OCI-LY7 (cell line): Measurements from ENCODE around the gene PITPNB. TPM values are rescaled to one million over a fixed set of nuclear protein-coding genes. Genes with fewer than 3 reads are reported as not detected.

Experiments used
- BruUV-seq: library from RNA; stranded (reverse); fragments of 400-500 nt; replicated peaks from 2 replicates; lab custom pipeline; 2021; lab: Mats Ljungman, UMichigan
- CTCF ChIA-PET: fragments of 300-600 bp; sonication (Branson Sonifier 250); formaldehyde crosslinking; loops from one replicate; lab custom pipeline; 2022; ENCODE audit warnings: antibody characterized with exemption; ENCODE audit not compliant: unreplicated experiment; lab: Charles Lee
- POLR2A ChIA-PET: fragments of 300-600 bp; sonication (Branson Sonifier 250); formaldehyde crosslinking; loops from one replicate; lab custom pipeline; 2022; ENCODE audit warnings: antibody characterized with exemption; lab: Charles Lee
- DNase-seq: peaks from one replicate; pipeline ENCODE4 v3.0.0-alpha.2; 2015; ENCODE audit warnings: low spot score
- H2AFZ ChIP-seq: fragments of 200-600 bp; sonication (generic), shearing (Covaris generic); 2 replicates; pipeline ENCODE4 v1.6.1; 2014; ENCODE audit warnings: mild to moderate bottlenecking, antibody characterized with exemption, low read length, moderate library complexity
- H3K27ac ChIP-seq: fragments of 200-600 bp; sonication (generic); 2 replicates; pipeline ENCODE4 v1.5.1; 2014; ENCODE audit warnings: mixed run types, low read depth, mild to moderate bottlenecking, moderate library complexity, low read length, inconsistent platforms; ENCODE audit not compliant: poor library complexity, severe bottlenecking
- H3K36me3 ChIP-seq: fragments of 200-600 bp; sonication (generic); 2 replicates; pipeline ENCODE4 v1.6.1; 2014; ENCODE audit warnings: mild to moderate bottlenecking, antibody characterized with exemption, low read length, moderate library complexity, mixed read lengths; ENCODE audit not compliant: insufficient read depth
- H3K4me1 ChIP-seq: fragments of 200-600 bp; sonication (generic); 2 replicates; pipeline ENCODE4 v1.5.1; 2014; ENCODE audit warnings: mild to moderate bottlenecking, low read length; ENCODE audit not compliant: insufficient read depth, poor library complexity, severe bottlenecking
- H3K4me2 ChIP-seq: fragments of 200-600 bp; sonication (generic); 2 replicates; pipeline ENCODE4 v1.6.1; 2014; ENCODE audit warnings: mild to moderate bottlenecking, low read length
- H3K4me3 ChIP-seq: fragments of 200-600 bp; sonication (generic); 2 replicates; pipeline ENCODE4 v1.5.1; 2014; ENCODE audit warnings: mild to moderate bottlenecking, low read depth, low read length; ENCODE audit not compliant: poor library complexity, severe bottlenecking
- H3K79me2 ChIP-seq: fragments of 200-600 bp; sonication (generic); 2 replicates; pipeline ENCODE4 v1.6.1; 2016; ENCODE audit warnings: low read depth, mild to moderate bottlenecking, low read length, moderate library complexity, mixed read lengths; ENCODE audit not compliant: insufficient read depth
- H3K9me2 ChIP-seq: fragments of 200-600 bp; sonication (generic); 2 replicates; pipeline ENCODE4 v1.6.1; 2016; ENCODE audit warnings: mild to moderate bottlenecking, low read length, mixed read lengths; ENCODE audit not compliant: insufficient read depth
- H3K9me3 ChIP-seq: fragments of 200-600 bp; sonication (generic); 2 replicates; pipeline ENCODE4 v1.6.1; 2014; ENCODE audit warnings: mild to moderate bottlenecking, mixed run types, low read length, mixed read lengths
- H4K20me1 ChIP-seq: fragments of 200-600 bp; sonication (generic); 2 replicates; pipeline ENCODE4 v1.6.1; 2014; ENCODE audit warnings: mild to moderate bottlenecking, antibody characterized with exemption, low read length, moderate library complexity, mixed read lengths; ENCODE audit not compliant: insufficient read depth
- CTCF ChIP-seq: fragments of 200-600 bp; sonication (generic); conservative IDR thresholded peaks from 2 replicates; pipeline ENCODE4 v1.5.1; 2014; ENCODE audit warnings: mild to moderate bottlenecking, antibody characterized with exemption, low read length, moderate library complexity, mixed read lengths
- EZH2phosphoT487 ChIP-seq: fragments of 200-600 bp; sonication (generic); IDR thresholded peaks from 2 replicates; pipeline ENCODE4 v1.6.1; 2018; ENCODE audit warnings: low read depth, borderline replicate concordance, mild to moderate bottlenecking, mixed run types, antibody characterized with exemption, low read length, moderate library complexity, mixed read lengths
- intact Hi-C: fragments of 100-400 bp; cut with micrococcal nuclease; formaldehyde crosslinking; loops from one replicate; pipeline ENCODE4 v1.10.0; 2022; ENCODE audit not compliant: unreplicated experiment
- total RNA-seq, 2 experiments: library from RNA; depleted of rRNA in 1 of 2; stranded (reverse); fragments of >200 nt in 1 of 2; shearing (Covaris generic) in 1 of 2; gene quantifications; 2 replicates each; pipeline ENCODE4 v1.2.3, GENCODE V29; 2014 to 2022

PITPNB gene
- total RNA-seq, 2 experiments from 2014 or later = 21.8 to 97.4 TPM

GRCh38 chr22:27895600-27895999, 23.5 kb downstream of the PITPNB start:
- H3K79me2 ChIP-seq = peaks cover 11% of the 10 kb centered on the region
- H3K4me2 ChIP-seq = no peak overlapping the region
- no peaks in the 10 kb centered on the region for H3K9me2 ChIP-seq
- no peaks in the 10 kb centered on the region for H4K20me1 ChIP-seq
- intact Hi-C loops = no loop called here
- H3K9me3 ChIP-seq = no peaks in the 10 kb centered on the region
- BruUV-seq = no TSS peak
- ChIA-PET CTCF (no interaction called here), POLR2A (no interaction called here)
- no peak overlapping the region for H2AFZ ChIP-seq
- H3K27ac ChIP-seq = no peak overlapping the region
- H3K4me1 ChIP-seq = no peaks in the 10 kb centered on the region
- TF ChIP-seq EZH2phosphoT487 (no peak), CTCF (no peak)
- H3K4me3 ChIP-seq = no peak overlapping the region
- peaks cover 97% of the 10 kb centered on the region for H3K36me3 ChIP-seq
- no peak for DNase-seq

GRCh38 chr22:27892811-27893210, 26.2 kb downstream of the PITPNB start:
- no peak overlapping the region for H3K4me3 ChIP-seq
- no TSS peak for BruUV-seq
- H2AFZ ChIP-seq = no peak overlapping the region
- H3K4me2 ChIP-seq = no peak overlapping the region
- H3K4me1 ChIP-seq = no peaks in the 10 kb centered on the region
- DNase-seq = no peak
- H3K36me3 ChIP-seq = peaks cover 96% of the 10 kb centered on the region
- no peak overlapping the region for H3K27ac ChIP-seq
- no peak for TF ChIP-seq EZH2phosphoT487
- no peak for TF ChIP-seq CTCF
- ChIA-PET CTCF (interaction anchor here (1.0 kb wide), 1 partner anchor 98 kb away, joined by 4 read pairs; no protein-coding TSS in a partner anchor), POLR2A (interaction anchor here (1.3 kb wide), 1 partner anchor 34 kb away, joined by 3 read pairs; no protein-coding TSS in a partner anchor)
- H3K79me2 ChIP-seq = no peaks in the 10 kb centered on the region
- H3K9me2 ChIP-seq = no peaks in the 10 kb centered on the region
- no peaks in the 10 kb centered on the region for H4K20me1 ChIP-seq
- intact Hi-C loops = no loop called here
- no peaks in the 10 kb centered on the region for H3K9me3 ChIP-seq

- TF ChIP-seq CTCF (0 out of 2 replicates have a peak, but pooled peaks have one; percentile 18), EZH2phosphoT487 (no peak)
- DNase-seq = no peak
- H3K27ac ChIP-seq = no peak overlapping the region
- ChIA-PET POLR2A (interaction anchor here (0.7 kb wide), 1 partner anchor 34 kb away, joined by 3 read pairs; no protein-coding TSS in a partner anchor), CTCF (no interaction called here)
- H3K36me3 ChIP-seq = peaks cover 97% of the 10 kb centered on the region
- no peaks in the 10 kb centered on the region for H3K4me1 ChIP-seq
- H2AFZ ChIP-seq = no peak overlapping the region
- no peaks in the 10 kb centered on the region for H4K20me1 ChIP-seq
- intact Hi-C loops = no loop called here
- no TSS peak for BruUV-seq
- H3K79me2 ChIP-seq = no peaks in the 10 kb centered on the region
- no peaks in the 10 kb centered on the region for H3K9me3 ChIP-seq
- H3K9me2 ChIP-seq = no peaks in the 10 kb centered on the region
- H3K4me2 ChIP-seq = no peak overlapping the region
- H3K4me3 ChIP-seq = no peak overlapping the region
Observed at GRCh38 chr22:27892064-27892463, 27.0 kb downstream of the PITPNB start.
